Muscle layer of colon (tissue), 2 donors: ENCODE measurements around the gene RANBP17.

Experiments
- H3K27ac ChIP-seq: one replicate; pipeline ENCODE4 v1.7.0; 2013; ENCODE audit warnings: low read depth, mild to moderate bottlenecking, low read length, moderate library complexity
- H3K27me3 ChIP-seq, 2 donors: one replicate each; pipeline ENCODE4 v1.7.0; 2013; ENCODE audit warnings: low read length in 2 of 2, mild to moderate bottlenecking in 2 of 2; ENCODE audit not compliant: insufficient read depth in 2 of 2, control insufficient read depth in 1 of 2
- H3K36me3 ChIP-seq: one replicate; pipeline ENCODE4 v1.7.0; 2013; ENCODE audit warnings: mild to moderate bottlenecking, low read length; ENCODE audit not compliant: insufficient read depth
- H3K4me1 ChIP-seq: one replicate; pipeline ENCODE4 v1.7.0; 2013; ENCODE audit warnings: mild to moderate bottlenecking, low read length; ENCODE audit not compliant: insufficient read depth
- H3K4me3 ChIP-seq, 2 donors: one replicate each; pipeline ENCODE4 v1.7.0; 2013; ENCODE audit warnings: low read length in 2 of 2, low read depth in 1 of 2, mild to moderate bottlenecking in 1 of 2, moderate library complexity in 1 of 2
- H3K9ac ChIP-seq: one replicate; pipeline ENCODE4 v1.7.0; 2013; ENCODE audit warnings: low read length
- H3K9me3 ChIP-seq: one replicate; pipeline ENCODE4 v1.7.0; 2013; ENCODE audit warnings: mild to moderate bottlenecking, low read length
- donor health status: abdominal sarcoma.
- donor health status: Adenocarcinoma of cecum.

Gene RANBP17

DNA sequence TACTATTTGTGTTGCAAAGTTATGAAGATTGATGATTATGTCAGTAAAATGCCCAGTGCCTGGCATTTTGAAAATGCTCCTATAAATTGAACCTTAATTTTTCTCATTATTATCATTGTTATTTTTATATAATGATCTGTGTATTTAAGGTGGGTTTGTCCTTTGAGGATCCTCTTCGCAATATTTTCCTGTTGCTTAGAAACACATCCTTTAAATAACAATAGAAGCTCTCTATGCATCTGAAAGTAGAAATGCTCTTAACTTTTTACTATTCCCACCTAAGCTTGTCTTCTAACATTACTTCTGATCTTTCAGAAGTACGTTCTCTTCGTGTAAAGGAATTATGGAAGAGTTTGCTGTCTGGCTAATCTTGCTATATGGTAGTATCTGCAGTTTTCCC lies 232.5 kb downstream of the RANBP17 start:
- Histone ChIP-seq H3K9ac (no peak overlapping the region), H3K27ac (no peak overlapping the region), H3K9me3 (no peaks in the 10 kb centered on the region), H3K4me1 (no peaks in the 10 kb centered on the region), H3K4me3 (no peak overlapping the region), H3K36me3 (no peaks in the 10 kb centered on the region), H3K27me3 (no peaks in the 10 kb centered on the region)

DNA sequence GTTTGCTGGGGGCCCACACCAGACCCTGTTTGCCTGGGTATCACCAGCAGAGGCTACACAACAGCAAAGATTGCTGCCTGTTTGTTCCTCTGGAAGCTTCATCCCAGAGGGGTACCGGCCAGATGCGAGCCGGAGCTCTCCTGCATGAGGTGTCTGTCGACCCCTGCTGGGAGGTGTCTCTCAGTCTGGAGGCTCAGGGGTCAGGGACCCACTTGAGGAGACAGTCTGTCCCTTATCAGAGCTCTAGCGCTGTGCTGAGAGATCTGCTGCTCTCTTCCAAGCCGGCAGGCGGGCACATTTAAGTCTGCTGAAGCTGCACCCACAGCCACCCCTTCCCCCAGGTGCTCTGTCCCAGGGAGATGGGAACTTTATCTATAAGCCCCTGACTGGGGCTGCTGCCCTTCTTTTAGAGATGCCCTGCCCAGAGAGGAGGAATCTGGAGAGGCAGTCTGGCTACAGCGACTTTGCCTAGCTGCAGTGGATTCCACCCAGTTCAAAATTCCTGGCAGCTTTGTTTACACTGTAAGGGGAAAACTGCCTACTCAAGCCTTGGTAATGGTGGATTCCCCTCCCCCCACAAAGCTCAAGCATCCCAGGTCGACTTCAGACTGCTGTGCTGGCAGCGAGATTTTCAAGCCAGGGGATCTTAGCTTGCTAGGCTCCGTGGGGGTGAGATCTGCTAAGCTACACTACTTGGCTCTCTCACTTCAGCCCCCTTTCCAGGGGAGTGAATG lies 241.2 kb downstream of the RANBP17 start:
- Histone ChIP-seq H3K9me3 (no peaks in the 10 kb centered on the region), H3K27me3 (no peaks in the 10 kb centered on the region), H3K9ac (no peak overlapping the region), H3K27ac (no peak overlapping the region), H3K4me1 (no peaks in the 10 kb centered on the region), H3K4me3 (no peak overlapping the region), H3K36me3 (no peaks in the 10 kb centered on the region)

DNA sequence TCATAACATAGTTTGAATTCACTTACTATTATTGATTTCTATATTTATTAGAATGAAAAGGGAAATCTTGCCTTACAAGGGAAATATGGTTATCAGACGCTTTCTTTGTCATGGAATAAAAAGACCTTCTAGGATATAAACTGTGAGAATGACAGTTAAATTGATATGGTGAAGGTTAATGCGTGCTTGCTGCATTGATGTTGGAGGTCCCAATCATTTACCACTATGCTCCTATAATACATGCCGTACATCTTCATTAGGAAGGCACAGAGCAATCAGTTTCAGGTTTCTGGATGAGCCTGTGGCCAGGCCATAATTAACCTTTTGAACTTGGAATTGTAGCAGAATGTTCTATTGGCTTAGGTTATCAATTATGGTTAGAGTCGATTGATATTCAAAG lies 245.9 kb downstream of the RANBP17 start:
- H3K36me3 ChIP-seq, result no peaks in the 10 kb centered on the region
- H3K4me3 ChIP-seq, result no peak overlapping the region
- no peak overlapping the region for H3K9ac ChIP-seq
- no peak overlapping the region for H3K27ac ChIP-seq
- H3K4me1 ChIP-seq, result no peaks in the 10 kb centered on the region
- no peaks in the 10 kb centered on the region for H3K9me3 ChIP-seq
- no peaks in the 10 kb centered on the region for H3K27me3 ChIP-seq

DNA sequence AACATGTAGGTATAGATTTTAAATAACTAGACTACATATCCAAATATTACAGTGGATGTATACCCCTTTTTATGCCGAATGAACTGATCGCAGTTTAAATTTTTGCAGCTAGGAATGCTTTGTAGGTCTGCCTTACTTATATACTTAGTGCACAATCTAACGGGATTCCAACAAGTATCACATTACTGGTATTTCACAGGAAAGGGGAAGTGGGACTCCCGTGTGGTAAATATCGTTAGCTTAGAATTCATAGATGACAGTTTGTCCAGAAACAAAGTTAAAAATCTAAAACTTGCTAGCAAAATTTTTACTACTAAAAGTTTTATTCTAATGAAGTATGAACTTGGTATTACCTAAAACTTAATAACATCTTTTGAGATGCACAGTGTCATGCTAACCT lies 253.7 kb downstream of the RANBP17 start:
- Histone ChIP-seq H3K4me1 (no peaks in the 10 kb centered on the region), H3K36me3 (no peaks in the 10 kb centered on the region), H3K27me3 (no peaks in the 10 kb centered on the region), H3K27ac (no peak overlapping the region), H3K4me3 (no peak overlapping the region), H3K9ac (no peak overlapping the region), H3K9me3 (no peaks in the 10 kb centered on the region)

DNA sequence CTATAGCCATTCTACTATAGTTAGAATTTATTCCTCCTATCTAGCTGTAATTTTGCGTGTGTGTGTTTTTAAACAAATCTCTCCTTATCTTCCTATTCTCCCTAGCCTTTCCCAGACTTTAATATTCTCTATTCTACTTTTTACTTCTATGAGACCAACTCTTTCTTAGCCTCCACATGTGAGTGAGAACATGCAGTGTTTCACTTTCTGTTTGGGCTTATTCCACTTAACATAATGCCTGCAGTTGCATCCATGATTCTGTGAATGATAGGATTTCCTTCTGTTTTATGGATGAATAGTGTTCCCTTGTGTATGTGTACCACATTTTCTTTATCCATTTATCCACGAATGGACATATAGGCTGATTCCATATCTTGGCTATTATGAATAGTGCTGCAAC lies 254.9 kb downstream of the RANBP17 start:
- Histone ChIP-seq H3K27me3 (no peaks in the 10 kb centered on the region), H3K4me1 (no peaks in the 10 kb centered on the region), H3K36me3 (no peaks in the 10 kb centered on the region), H3K9ac (no peak overlapping the region), H3K9me3 (no peaks in the 10 kb centered on the region), H3K4me3 (no peak overlapping the region), H3K27ac (no peak overlapping the region)

DNA sequence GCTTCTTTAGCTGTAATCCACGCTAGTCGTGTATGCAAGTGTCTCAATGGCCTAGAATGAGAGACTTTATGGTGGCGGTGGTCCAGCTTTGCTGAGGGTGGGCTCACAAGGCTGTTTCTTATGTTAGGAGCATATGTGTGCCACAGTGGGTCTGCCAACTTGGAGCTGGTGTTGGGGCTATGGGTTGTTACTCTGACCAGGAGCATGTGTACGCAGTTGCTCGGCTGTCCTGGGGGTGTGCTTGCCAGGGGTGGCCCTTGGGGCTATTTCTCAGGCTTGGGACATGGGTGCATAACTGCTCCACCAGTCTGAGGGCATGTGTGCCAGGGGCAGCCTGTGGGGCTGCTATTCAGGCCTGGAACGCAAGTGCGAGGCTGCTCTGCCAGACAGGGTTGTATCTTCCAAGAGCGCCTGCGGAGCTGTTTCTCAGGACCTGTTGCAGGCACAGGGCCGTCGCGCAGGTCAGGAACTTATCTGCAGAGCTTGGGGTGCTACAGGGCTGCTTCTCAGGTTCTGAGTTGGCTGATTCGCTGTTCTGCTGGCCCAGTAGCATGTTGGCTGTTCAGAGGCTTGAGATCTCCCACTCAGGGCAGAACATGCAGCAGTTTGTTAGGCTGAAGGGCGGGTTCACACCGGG lies 259.3 kb downstream of the RANBP17 start:
- H3K9ac ChIP-seq, result no peak overlapping the region
- no peaks in the 10 kb centered on the region for H3K36me3 ChIP-seq
- H3K4me3 ChIP-seq, result no peak overlapping the region
- H3K4me1 ChIP-seq, result no peaks in the 10 kb centered on the region
- no peaks in the 10 kb centered on the region for H3K27me3 ChIP-seq
- H3K9me3 ChIP-seq, result no peaks in the 10 kb centered on the region
- H3K27ac ChIP-seq, result no peak overlapping the region

DNA sequence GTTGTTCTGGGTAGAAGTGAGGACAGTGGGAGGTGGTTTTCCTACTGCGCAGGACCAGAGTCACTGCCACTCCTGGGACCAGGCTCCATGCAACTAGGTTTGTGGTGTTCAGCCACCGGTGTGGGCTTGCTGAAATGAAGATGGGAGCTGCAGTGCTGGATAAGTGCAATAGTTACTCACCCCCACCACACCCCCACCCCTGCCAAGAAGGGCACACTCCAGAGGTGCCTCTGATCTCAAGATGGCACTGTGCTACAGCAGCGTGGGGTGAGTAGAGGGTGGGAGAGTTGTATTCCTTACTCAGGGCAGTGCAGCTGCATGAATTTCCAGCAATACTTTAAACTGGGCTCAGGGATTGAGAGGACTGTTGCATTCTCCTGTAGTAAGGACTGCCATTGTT lies 259.8 kb downstream of the RANBP17 start:
- H3K9me3 ChIP-seq, result no peaks in the 10 kb centered on the region
- no peak overlapping the region for H3K27ac ChIP-seq

DNA sequence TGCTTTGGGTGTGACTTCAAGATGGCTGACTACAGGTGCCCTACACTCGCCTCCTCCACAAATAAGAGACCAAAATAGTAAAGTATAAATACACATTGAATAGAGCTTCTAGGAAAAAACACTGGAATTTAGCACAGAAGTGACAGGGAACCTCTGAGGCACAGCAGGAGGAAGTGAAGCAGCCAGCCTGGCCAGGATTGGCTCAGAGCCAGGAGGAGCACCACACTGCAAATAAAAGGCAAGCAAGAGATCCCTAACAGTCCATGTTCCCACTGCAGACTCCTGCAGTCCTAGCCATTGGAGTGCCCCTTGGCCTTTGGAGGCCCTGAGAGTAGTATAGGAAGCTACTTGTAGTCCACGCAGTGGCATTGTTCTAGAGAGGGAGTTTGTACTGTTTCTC lies 260.6 kb downstream of the RANBP17 start:
- Histone ChIP-seq H3K27me3 (no peaks in the 10 kb centered on the region), H3K4me3 (no peak overlapping the region), H3K36me3 (no peaks in the 10 kb centered on the region), H3K27ac (no peak overlapping the region), H3K4me1 (no peaks in the 10 kb centered on the region), H3K9me3 (no peaks in the 10 kb centered on the region), H3K9ac (no peak overlapping the region)

More for the DNA sequence above, 259.8 kb downstream of the RANBP17 start:
- Histone ChIP-seq H3K27me3 (no peaks in the 10 kb centered on the region), H3K9ac (no peak overlapping the region), H3K36me3 (no peaks in the 10 kb centered on the region), H3K4me3 (no peak overlapping the region), H3K4me1 (no peaks in the 10 kb centered on the region)

DNA sequence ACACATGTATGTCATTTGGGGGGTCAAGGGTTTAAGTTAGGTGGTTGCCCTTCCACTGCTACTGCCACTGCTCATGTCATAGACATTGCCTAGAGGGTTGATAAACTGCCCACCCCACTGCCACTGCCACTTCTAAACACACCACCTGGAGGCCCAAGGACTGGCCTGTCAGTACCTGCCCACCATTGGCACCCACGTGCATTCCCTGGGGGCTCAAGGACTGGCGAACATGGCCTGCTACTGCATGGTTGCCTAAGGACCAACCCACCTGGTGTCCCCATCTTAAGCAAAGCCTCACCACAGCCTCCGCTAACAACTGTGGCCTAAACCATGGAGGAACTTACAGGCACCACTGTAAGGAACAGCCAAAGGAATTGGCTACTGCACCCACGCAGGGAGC lies 261.6 kb downstream of the RANBP17 start:
- H3K4me1 ChIP-seq, result no peaks in the 10 kb centered on the region
- no peaks in the 10 kb centered on the region for H3K27me3 ChIP-seq
- H3K9ac ChIP-seq, result no peak overlapping the region
- H3K4me3 ChIP-seq, result no peak overlapping the region
- no peaks in the 10 kb centered on the region for H3K9me3 ChIP-seq
- H3K36me3 ChIP-seq, result no peaks in the 10 kb centered on the region
- H3K27ac ChIP-seq, result no peak overlapping the region

DNA sequence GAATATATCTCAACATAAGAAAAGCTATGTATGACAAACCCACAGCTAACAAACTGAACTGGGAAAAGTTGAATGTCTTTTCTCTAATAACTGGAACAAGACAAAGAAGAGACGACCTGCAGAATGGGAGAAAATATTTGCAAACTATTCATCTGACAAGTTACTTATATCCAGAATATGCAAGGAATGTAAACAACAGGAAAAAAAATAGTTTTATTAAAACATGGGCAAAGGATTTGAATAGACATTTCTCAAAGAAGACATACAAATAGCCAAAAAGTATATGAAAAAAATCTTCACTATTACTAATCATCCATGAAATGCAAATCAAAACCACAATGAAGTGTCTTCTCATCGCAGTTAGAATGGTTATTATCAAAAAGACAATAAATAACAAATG lies 265.5 kb downstream of the RANBP17 start:
- Histone ChIP-seq H3K4me1 (no peaks in the 10 kb centered on the region), H3K4me3 (no peak overlapping the region), H3K36me3 (no peaks in the 10 kb centered on the region), H3K27ac (no peak overlapping the region), H3K27me3 (no peaks in the 10 kb centered on the region), H3K9ac (no peak overlapping the region), H3K9me3 (no peaks in the 10 kb centered on the region)

DNA sequence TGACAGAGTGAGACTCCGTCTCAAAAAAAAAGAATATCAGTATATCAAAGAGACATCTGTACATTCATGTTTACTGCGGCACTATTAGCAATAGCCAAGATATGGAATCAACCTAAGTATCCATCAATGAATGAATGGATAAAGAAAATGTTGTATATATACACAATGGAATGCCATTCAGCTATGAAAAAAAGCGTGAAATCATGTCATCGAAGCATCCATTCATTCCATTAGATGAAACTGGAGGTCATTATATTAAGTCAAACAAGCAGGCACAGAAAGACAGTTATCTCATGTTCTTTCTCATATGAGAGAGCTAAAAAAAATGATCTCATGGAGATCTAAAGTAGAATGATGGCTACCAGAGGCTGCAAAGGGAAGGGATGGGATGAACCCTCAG lies 266.3 kb downstream of the RANBP17 start:
- Histone ChIP-seq H3K27me3 (no peaks in the 10 kb centered on the region), H3K9me3 (no peaks in the 10 kb centered on the region), H3K4me1 (no peaks in the 10 kb centered on the region), H3K36me3 (no peaks in the 10 kb centered on the region), H3K27ac (no peak overlapping the region), H3K9ac (no peak overlapping the region), H3K4me3 (no peak overlapping the region)

DNA sequence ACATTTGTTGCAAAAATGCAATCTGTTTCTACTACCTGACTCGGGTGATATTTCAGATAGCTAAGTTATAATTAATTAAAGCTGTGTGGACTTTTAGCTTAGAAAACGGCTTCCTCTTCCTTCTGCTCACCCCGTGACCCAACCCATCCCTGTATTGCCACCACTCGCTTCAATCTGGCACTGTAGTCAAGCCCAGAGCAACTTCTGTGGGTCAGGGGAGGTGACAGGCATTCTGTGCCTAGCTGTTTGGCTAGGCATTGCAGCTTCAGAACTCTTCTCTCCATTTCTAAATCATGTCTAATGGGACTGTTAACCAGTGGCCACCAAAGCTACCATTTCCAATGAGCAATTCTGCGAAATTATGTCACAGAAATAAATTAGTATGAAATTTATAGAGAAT lies 267.5 kb downstream of the RANBP17 start:
- Histone ChIP-seq H3K4me1 (no peaks in the 10 kb centered on the region), H3K27me3 (no peaks in the 10 kb centered on the region), H3K4me3 (no peak overlapping the region), H3K9ac (no peak overlapping the region), H3K36me3 (no peaks in the 10 kb centered on the region), H3K27ac (no peak overlapping the region), H3K9me3 (no peaks in the 10 kb centered on the region)
